HG02938 (cell line): ENCODE data around the gene STAC2.
A peak's percentile ranks its signal among the peaks of the same experiment; 100 is the strongest.

Source experiments
- ATAC-seq: cut with Tn5 transposase; IDR thresholded peaks from one replicate; pipeline ENCODE4 v1.9.1; 2021; ENCODE audit warnings: mild to moderate bottlenecking, moderate library complexity; ENCODE audit not compliant: unreplicated experiment

STAC2 gene

GRCh38 chr17:39165841-39166349 is 59.9 kb downstream of the STAC2 start, which contains the start of gene ARL5C:
TSS of gene ARL5C (minus strand) at chr17:39166161. CDS start at chr17:39165760, 401 bp downstream.
- no peak for ATAC-seq

- ATAC-seq = no peak
These were observed 60.4 kb downstream of the STAC2 start for GRCh38 chr17:39165178-39165840.

- ATAC-seq = peak; percentile 76
These were observed 61.0 kb downstream of the STAC2 start for GRCh38 chr17:39164675-39165143.

DNA sequence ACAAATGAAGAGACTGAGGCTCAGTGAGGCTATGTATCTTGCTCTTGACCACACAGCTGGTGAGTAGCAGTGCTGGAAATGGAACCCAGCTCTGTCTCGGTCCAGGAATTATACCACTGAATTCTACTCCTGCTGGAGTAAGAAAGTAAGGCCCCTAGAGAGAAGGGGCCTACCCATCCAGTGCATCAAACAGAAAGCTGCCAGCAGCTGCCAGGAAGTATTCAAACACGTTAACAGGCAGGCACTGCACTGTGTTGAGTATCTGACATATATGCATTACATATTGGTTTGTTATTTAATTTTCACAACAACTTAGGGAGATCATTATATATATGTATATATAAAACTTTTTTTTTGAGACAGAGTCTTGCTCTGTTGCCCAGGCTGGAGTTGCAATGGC is 63.8 kb downstream of the STAC2 start:
- no peak for ATAC-seq
